GM12873 (cell line): Measurements from ENCODE around the gene TINCR.

Source experiments
- TF ChIP-seq, protein P1 (sequence below): IDR thresholded peaks from 2 replicates; pipeline ENCODE4 v1.5.1; 2012; ENCODE audit warnings: low read depth, mild to moderate bottlenecking, moderate library complexity, low read length, control low read depth; ENCODE audit not compliant: insufficient read depth; ENCODE audit errors: missing control alignments

TINCR gene

DNA sequence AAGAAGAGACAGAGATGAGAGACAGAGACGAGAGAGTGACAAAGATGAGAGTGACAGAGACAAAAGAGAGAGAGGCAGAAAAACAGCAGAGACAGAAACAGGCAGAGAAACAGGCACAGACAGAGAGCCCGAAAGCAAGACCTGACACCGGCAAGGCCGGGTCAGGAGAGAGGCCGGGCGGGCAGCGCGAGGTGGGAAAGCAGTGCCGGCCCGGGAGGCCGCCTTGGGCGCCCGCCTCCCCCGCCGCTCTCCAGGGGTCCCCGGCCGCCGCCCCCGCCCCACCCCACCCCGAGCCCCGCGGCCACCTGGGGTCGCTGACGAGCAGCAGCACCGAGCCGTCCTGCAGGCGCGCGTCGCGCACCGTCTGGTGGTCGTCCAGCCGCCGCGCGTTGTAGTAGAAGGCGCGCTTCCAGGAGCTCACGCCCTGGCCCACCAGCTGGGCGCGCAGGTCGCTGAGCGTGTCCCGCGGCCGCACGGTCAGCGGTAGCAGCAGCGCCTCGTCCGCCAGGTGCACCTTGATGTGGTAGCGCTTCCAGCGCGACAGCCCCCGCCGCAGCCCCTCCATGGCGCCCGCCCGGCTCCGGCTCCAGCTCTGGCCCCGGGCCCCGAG is at the start of gene TINCR:
TSS of gene TINCR (minus strand) at position 594 of the 610 bp plus-strand sequence.
- TF ChIP-seq, protein P1, sequence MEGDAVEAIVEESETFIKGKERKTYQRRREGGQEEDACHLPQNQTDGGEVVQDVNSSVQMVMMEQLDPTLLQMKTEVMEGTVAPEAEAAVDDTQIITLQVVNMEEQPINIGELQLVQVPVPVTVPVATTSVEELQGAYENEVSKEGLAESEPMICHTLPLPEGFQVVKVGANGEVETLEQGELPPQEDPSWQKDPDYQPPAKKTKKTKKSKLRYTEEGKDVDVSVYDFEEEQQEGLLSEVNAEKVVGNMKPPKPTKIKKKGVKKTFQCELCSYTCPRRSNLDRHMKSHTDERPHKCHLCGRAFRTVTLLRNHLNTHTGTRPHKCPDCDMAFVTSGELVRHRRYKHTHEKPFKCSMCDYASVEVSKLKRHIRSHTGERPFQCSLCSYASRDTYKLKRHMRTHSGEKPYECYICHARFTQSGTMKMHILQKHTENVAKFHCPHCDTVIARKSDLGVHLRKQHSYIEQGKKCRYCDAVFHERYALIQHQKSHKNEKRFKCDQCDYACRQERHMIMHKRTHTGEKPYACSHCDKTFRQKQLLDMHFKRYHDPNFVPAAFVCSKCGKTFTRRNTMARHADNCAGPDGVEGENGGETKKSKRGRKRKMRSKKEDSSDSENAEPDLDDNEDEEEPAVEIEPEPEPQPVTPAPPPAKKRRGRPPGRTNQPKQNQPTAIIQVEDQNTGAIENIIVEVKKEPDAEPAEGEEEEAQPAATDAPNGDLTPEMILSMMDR: no peak

DNA sequence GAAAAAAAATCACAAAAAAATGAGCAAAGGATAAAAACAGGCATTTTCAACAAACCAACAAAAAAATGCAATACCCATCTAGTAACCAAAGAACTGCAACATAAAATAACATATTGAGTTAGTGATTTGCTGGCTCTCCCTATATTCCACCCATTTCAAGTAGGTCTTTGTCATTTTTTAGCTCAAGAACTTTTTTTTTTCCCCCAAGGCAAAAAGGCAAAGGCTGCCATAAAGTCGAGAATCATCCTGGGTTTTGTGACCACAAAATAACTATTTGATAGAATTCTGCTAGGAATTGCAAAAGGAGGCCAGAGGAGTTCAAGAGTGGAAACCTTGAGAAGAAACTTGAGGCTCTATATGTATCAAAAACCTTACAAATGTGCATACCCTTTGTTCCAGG is 49.3 kb upstream of the TINCR start:
- TF ChIP-seq, protein P1: no peak

DNA sequence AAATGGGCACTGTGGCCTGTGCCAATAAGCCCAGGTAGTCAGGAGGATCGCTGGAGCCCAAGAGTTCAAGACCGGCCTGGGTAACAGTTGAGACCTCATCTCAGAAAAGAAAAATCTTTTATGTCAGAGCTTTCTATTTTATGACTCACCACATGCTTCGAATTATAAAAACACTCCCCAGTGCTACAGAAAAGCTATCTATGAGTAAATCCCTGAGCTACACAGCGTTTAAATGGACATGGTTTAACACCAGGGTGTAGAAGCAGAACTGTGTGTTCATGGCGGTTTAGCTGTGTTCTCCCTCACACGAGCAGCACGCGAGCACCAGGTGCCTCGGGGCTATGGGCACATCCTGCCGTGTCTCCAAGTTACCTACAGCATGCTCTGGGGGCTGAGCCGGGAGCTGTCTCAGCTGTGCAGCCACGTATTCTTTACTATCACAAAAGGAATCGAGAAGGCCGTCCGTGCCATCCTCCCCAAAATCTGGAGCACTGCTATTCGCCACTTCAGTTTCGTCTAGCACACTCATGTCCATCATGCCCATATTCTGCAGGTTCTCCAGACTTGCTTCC is 48.1 kb upstream of the TINCR start:
- TF ChIP-seq, protein P1: no peak

DNA sequence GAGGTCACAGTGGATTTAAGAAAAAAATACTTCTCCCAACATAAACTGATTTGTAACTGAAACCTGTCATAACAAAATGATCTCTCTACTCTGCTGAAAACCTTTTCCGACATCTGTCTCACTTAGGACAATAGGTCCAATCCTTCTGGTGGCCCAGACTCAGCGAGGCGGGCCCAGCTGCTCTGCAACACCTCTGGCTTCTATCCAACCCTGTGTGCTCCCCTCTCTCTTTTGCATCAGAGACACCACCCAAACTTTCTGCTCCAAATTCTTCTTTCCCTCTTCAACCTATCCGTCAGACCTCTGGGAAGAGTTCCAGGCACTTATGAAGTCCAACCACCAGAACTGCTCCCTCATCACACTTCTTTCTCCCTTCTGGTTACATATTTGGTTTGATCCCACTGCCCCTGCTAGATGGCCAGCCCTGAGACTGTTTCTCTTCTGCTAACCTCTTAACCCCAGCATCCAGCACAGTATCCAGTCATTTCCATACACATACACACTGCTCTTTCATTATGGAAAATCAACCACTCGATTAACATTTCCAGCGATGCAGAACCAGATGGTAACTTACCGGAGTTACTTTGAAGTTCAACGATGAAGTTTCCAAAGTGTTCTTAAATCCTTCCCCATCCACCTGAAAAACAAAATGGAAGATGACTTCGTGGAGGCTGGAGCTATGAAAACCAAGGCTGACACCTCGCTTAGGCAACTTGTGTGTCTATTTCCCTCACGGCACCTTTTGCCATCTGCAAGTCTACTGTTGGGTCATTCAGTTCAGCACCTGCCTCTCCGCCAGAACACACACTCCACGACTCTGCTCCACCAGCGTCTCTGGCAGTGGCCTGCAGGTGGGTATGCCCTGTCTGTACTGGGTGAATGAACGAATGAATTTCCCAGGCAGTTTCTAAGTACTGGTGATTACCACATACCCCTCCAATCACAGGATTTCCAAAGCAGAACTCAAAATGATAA is 45.4 kb upstream of the TINCR start:
- TF ChIP-seq, protein P1: no peak

DNA sequence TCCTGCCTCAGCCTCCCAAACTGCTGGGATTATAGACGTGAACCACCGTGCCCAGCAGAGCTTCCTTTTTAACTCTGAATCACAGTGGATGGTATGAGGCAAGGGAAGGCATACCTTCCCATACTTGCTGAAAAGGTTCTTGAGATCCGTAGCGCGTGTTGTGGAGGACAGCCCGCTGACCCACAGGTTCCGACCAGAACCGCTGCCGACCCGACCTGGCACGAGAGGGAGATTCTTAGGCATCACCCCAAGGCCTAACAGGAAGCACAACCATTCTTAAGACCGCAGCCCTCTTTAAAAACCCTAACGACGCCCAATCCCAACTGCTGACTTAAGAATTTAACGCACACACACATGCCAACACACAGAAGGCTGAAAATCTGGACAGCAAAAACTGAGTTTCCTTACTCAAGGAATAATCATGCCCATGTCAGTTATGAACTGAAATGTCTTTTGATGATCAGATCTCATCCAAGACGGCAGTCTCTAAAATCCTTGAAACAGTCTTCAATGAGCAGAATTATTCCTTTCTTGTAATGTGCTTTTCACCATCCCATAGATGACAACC is 42.2 kb upstream of the TINCR start:
- TF ChIP-seq, protein P1: no peak

DNA sequence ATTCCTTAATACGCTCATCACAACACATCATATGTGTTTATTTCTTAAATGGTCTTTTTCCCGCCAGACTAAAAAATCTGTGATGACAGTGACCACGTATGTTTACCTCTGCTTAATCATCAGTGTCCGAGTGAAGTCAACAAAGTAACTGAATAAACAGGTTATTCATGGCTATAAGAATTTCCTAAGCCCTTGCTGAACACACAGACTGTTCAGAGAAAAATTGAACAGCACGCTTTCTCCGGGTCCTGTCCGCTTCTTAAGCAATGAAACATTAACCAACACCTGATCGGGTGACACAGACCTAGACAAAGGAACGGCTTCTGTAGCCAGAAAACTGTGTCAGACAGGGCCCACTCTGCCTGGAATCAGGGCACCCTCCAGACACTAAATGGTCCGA is 40.5 kb upstream of the TINCR start:
- TF ChIP-seq, protein P1: no peak
